Activated naive CD4-positive, alpha-beta T cell treated with anti-CD3 and anti-CD28 coated beads, Interleukin-2, amount 50 U/mL, for 24 hours (primary cell): ENCODE measurements around the gene CCR6.

Experiments used
- H3K27ac Mint-ChIP-seq: one replicate; pipeline ENCODE4 v1.8.0; 2021; ENCODE audit warnings: mild to moderate bottlenecking, mixed read lengths
- H3K27me3 Mint-ChIP-seq: one replicate; pipeline ENCODE4 v1.8.0; 2021; ENCODE audit warnings: mixed read lengths
- H3K36me3 Mint-ChIP-seq: one replicate; pipeline ENCODE4 v1.8.0; 2021; ENCODE audit warnings: mixed read lengths
- H3K4me1 Mint-ChIP-seq: one replicate; pipeline ENCODE4 v1.8.0; 2021; ENCODE audit warnings: mixed read lengths
- H3K4me3 Mint-ChIP-seq: one replicate; pipeline ENCODE4 v1.8.0; 2021; ENCODE audit warnings: mild to moderate bottlenecking, mixed read lengths
- H3K9me3 Mint-ChIP-seq: one replicate; pipeline ENCODE4 v1.8.0; 2021; ENCODE audit warnings: mixed read lengths

Gene CCR6

GRCh38 chr6:167093922-167094432 is 28.9 kb upstream of the CCR6 start:
- peak overlapping the region; percentile 62 for H3K4me3 Mint-ChIP-seq
- no peaks in the 10 kb centered on the region for H3K9me3 Mint-ChIP-seq
- peaks cover 59% of the 10 kb centered on the region for H3K4me1 Mint-ChIP-seq
- no peaks in the 10 kb centered on the region for H3K36me3 Mint-ChIP-seq
- H3K27ac Mint-ChIP-seq: peak overlapping the region; percentile 32
- H3K27me3 Mint-ChIP-seq: no peaks in the 10 kb centered on the region

GRCh38 chr6:167094436-167094819 is 28.5 kb upstream of the CCR6 start:
- Mint-ChIP-seq H3K4me3 (peak overlapping the region; percentile 62), H3K9me3 (no peaks in the 10 kb centered on the region), H3K27ac (peak overlapping the region; percentile 32), H3K27me3 (no peaks in the 10 kb centered on the region), H3K4me1 (peaks cover 62% of the 10 kb centered on the region), H3K36me3 (no peaks in the 10 kb centered on the region)

- Mint-ChIP-seq H3K27ac (no peak overlapping the region), H3K36me3 (no peaks in the 10 kb centered on the region), H3K4me3 (peak overlapping the region; percentile 62), H3K4me1 (peaks cover 62% of the 10 kb centered on the region), H3K27me3 (no peaks in the 10 kb centered on the region), H3K9me3 (no peaks in the 10 kb centered on the region)
These were observed 27.9 kb upstream of the CCR6 start for GRCh38 chr6:167094820-167095637.

DNA sequence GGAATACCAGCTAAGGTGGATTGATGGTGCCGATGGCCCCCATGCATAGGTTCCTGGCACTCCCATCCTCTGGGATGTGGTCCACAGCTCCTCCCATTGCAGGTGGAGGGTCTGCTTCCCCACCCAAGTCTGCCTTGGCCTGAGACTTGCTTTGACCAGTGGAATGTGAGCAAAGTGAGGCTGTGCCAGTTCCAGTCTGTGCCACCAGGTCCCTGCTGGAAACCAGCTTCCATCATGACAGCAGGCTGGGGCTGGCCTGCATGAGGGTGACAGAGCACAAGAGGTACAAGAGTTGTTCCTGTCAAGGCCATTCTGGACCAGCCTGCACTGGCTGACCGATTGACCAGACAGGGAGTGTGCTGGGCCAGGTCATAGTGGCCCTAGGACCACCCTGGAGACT is 27.0 kb upstream of the CCR6 start:
- Mint-ChIP-seq H3K27ac (no peak overlapping the region), H3K4me3 (no peak overlapping the region), H3K36me3 (no peaks in the 10 kb centered on the region), H3K27me3 (no peaks in the 10 kb centered on the region), H3K9me3 (no peaks in the 10 kb centered on the region), H3K4me1 (peaks cover 55% of the 10 kb centered on the region)

DNA sequence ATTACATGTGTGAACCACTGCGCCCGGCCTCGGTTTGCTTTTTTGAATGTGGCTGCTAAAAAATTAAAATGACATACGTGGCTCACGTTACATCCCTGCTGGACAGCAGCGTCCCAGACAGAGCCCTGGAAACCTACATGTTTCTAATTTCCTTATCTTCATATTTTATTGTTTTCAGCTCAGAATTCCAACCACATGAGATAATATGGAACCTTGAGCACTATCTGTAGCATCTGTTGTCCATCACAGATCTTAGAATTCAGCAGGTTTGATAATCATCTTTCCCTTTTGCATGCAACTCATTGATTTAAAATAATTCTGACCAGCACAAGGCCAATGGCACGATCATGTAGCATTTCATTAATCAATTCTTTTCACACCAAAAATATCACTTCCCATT is 25.9 kb upstream of the CCR6 start:
- H3K4me1 Mint-ChIP-seq: peaks cover 44% of the 10 kb centered on the region
- H3K27ac Mint-ChIP-seq: no peak overlapping the region
- no peaks in the 10 kb centered on the region for H3K27me3 Mint-ChIP-seq
- no peaks in the 10 kb centered on the region for H3K9me3 Mint-ChIP-seq
- H3K36me3 Mint-ChIP-seq: no peaks in the 10 kb centered on the region
- H3K4me3 Mint-ChIP-seq: no peak overlapping the region

GRCh38 chr6:167097770-167098169 is 25.1 kb upstream of the CCR6 start:
- Mint-ChIP-seq H3K27ac (no peak overlapping the region), H3K27me3 (no peaks in the 10 kb centered on the region), H3K36me3 (no peaks in the 10 kb centered on the region), H3K9me3 (no peaks in the 10 kb centered on the region), H3K4me3 (no peak overlapping the region), H3K4me1 (peaks cover 36% of the 10 kb centered on the region)

GRCh38 chr6:167098825-167099225 is 24.1 kb upstream of the CCR6 start:
- H3K4me1 Mint-ChIP-seq: peaks cover 31% of the 10 kb centered on the region
- H3K27ac Mint-ChIP-seq: no peak overlapping the region
- H3K9me3 Mint-ChIP-seq: no peaks in the 10 kb centered on the region
- no peaks in the 10 kb centered on the region for H3K36me3 Mint-ChIP-seq
- no peaks in the 10 kb centered on the region for H3K27me3 Mint-ChIP-seq
- H3K4me3 Mint-ChIP-seq: no peak overlapping the region

DNA sequence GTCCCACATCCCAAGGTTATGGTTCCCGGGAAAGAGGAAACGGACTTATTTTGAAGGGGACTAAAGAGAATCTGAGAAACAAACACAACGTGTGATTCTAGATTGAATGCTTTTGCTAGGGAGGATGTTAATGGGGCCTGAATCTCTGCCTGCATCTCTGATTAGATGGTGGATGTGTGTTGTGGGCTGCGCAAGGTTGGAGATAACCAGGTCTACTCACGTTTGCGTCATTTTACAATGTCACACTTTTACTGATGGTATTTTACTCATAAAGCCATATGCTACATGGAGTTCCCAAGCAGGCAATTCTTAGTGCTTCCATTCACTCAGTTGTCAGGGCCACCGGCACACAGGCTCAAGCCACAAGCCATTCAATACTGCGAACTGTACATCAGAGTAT is 23.2 kb upstream of the CCR6 start:
- no peaks in the 10 kb centered on the region for H3K27me3 Mint-ChIP-seq
- H3K4me1 Mint-ChIP-seq: peaks cover 22% of the 10 kb centered on the region
- H3K4me3 Mint-ChIP-seq: no peak overlapping the region
- no peak overlapping the region for H3K27ac Mint-ChIP-seq
- no peaks in the 10 kb centered on the region for H3K9me3 Mint-ChIP-seq
- no peaks in the 10 kb centered on the region for H3K36me3 Mint-ChIP-seq

GRCh38 chr6:167100241-167100674 is 22.6 kb upstream of the CCR6 start:
- Mint-ChIP-seq H3K27ac (no peak overlapping the region), H3K4me1 (peaks cover 16% of the 10 kb centered on the region), H3K4me3 (no peak overlapping the region), H3K9me3 (no peaks in the 10 kb centered on the region), H3K27me3 (no peaks in the 10 kb centered on the region), H3K36me3 (no peaks in the 10 kb centered on the region)

DNA sequence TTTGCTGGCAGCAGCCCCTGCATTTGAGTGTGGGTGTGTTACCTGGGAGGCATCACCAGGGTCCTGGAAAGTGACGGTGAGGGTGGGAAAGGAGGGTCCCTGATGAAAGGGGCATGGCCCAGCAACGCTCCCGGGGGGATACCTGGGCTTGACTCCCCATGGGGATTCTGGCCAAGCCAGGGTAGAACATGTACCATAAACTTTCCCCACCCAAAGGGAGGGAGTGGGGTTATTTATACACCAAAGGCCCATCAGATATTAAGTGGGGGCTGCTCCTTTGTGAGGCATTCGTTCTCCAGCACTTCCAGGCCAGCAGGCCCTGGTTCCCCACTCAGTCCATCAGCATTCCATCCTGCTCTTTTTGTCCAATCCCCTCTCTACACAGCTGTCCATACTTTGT is 20.6 kb upstream of the CCR6 start:
- H3K27me3 Mint-ChIP-seq: no peaks in the 10 kb centered on the region
- no peak overlapping the region for H3K27ac Mint-ChIP-seq
- H3K36me3 Mint-ChIP-seq: no peaks in the 10 kb centered on the region
- no peaks in the 10 kb centered on the region for H3K9me3 Mint-ChIP-seq
- H3K4me1 Mint-ChIP-seq: peaks cover 14% of the 10 kb centered on the region
- no peak overlapping the region for H3K4me3 Mint-ChIP-seq

DNA sequence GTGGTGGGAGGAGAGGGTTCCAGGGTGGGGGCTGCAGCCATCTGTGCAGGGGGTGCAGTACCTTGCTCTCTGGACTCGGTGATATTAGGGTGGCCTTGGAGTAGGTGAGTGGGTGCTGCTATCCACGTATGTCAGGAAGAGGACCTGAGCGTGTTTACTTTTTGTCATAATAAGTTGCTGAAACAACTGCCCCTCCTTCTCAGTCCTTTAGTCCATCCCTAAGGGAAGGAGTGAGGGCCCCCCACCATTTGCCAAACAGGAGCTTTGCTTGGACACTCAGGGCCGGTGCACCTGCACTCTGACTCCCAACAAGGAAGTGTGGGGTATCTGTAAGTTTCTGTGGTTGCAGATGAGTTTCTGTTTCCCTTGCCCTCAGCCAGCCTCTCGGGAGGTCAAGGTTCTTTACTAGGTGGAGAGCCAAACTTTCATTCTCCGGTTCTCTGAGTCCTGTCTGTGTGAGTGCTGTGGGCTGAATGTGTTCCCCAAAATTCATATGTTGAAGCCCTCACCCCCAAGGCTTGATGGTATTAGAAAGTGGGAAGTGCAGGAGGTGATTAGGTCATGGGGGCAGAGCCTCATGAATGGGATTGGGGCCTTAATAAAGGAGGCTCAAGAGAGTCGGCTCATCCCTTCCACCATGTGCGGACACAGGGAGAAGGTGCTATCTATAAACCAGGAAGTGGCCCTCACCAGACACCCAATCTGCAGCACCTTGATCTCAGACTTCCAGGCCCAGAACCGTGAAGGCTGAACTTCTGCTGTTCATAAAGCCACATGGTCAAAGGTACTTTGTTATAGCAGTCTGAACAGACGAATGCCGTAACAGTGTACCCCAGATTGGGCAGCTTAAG is 19.6 kb upstream of the CCR6 start:
- H3K27me3 Mint-ChIP-seq: no peaks in the 10 kb centered on the region
- H3K9me3 Mint-ChIP-seq: no peaks in the 10 kb centered on the region
- H3K36me3 Mint-ChIP-seq: no peaks in the 10 kb centered on the region
- no peak overlapping the region for H3K4me3 Mint-ChIP-seq
- H3K27ac Mint-ChIP-seq: no peak overlapping the region
- peaks cover 14% of the 10 kb centered on the region for H3K4me1 Mint-ChIP-seq

DNA sequence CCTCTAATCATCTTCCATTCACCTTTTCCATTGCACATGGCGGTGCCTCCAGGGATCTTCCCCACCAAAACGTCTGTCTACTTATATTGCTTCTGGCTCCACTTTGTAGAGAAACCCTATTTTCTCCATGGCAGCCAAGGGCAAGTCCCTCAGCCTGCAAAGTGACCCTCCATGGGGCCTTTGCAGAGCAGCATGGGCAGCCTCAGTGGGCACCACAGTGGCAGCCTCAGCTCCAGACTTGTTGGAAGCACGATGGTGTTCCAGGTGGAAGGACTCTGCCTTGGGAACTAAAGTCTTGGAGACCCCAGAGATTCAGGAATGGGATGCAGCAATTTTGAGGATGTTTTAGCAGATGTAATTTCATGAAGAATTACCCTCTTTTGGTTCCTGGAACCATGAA is 18.5 kb upstream of the CCR6 start:
- Mint-ChIP-seq H3K9me3 (no peaks in the 10 kb centered on the region), H3K27me3 (no peaks in the 10 kb centered on the region), H3K4me3 (no peak overlapping the region), H3K27ac (no peak overlapping the region), H3K36me3 (no peaks in the 10 kb centered on the region), H3K4me1 (peaks cover 4% of the 10 kb centered on the region)

- Mint-ChIP-seq H3K27ac (no peak overlapping the region), H3K4me3 (no peak overlapping the region), H3K27me3 (no peaks in the 10 kb centered on the region), H3K4me1 (peaks cover 4% of the 10 kb centered on the region), H3K9me3 (no peaks in the 10 kb centered on the region), H3K36me3 (no peaks in the 10 kb centered on the region)
These were observed 17.8 kb upstream of the CCR6 start for GRCh38 chr6:167105060-167105459.

DNA sequence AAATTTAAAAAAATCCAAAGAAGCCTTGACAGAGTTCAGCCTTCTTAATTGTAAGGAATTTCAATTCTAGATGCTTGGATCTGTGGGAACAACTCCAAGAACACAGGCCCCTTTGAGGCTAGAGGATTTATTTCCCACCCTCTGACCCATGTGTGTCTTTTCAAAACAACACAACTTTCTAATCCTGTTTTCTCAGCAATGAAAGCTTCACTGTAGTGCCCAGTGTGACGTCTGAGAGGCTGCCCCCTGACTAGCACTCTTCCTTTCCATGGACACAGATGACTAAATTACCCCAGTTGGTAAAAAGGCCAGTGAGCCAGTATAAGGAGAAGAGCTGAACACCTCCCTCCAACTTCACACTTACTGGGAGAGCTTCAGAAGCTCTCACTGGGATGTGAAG is 16.5 kb upstream of the CCR6 start:
- Mint-ChIP-seq H3K9me3 (no peaks in the 10 kb centered on the region), H3K27me3 (no peaks in the 10 kb centered on the region), H3K36me3 (no peaks in the 10 kb centered on the region), H3K4me1 (peaks cover 4% of the 10 kb centered on the region), H3K4me3 (no peak overlapping the region), H3K27ac (no peak overlapping the region)

DNA sequence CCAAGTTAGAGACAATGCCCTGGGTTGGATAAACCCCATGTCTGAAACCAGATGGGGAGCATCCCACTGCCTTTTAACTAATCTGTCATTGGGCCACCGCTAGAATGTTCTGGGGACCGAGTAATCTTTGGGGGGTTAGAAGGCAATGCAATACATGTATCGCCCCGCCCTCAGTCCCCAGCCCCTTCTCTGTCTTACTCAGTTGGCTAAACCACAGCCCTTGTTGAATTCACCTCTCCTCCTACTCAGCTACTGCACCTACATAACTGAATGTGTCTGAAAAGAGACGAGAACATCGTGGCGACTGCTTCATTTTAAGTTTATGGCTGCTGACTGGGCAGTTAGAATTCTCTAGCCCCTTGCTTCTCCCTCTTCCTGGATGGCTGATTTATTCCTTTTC is 15.1 kb upstream of the CCR6 start:
- H3K27ac Mint-ChIP-seq: no peak overlapping the region
- H3K4me1 Mint-ChIP-seq: peaks cover 13% of the 10 kb centered on the region
- H3K36me3 Mint-ChIP-seq: no peaks in the 10 kb centered on the region
- H3K9me3 Mint-ChIP-seq: no peaks in the 10 kb centered on the region
- no peak overlapping the region for H3K4me3 Mint-ChIP-seq
- no peaks in the 10 kb centered on the region for H3K27me3 Mint-ChIP-seq

- H3K36me3 Mint-ChIP-seq: no peaks in the 10 kb centered on the region
- no peak overlapping the region for H3K4me3 Mint-ChIP-seq
- H3K9me3 Mint-ChIP-seq: no peaks in the 10 kb centered on the region
- no peaks in the 10 kb centered on the region for H3K27me3 Mint-ChIP-seq
- no peak overlapping the region for H3K27ac Mint-ChIP-seq
- H3K4me1 Mint-ChIP-seq: peaks cover 13% of the 10 kb centered on the region
These were observed 14.6 kb upstream of the CCR6 start for GRCh38 chr6:167108278-167108677.
